ENCODE data around the gene PRAMEF5. TPM values are rescaled to one million over a fixed set of nuclear protein-coding genes. Genes with fewer than 3 reads are reported as not detected.

The PRAMEF5 gene
- total and polyA plus RNA-seq, 10 of the 15 experiments (the other 5 are each of a cell fraction or from before 2014, with no cell fraction given): not detected

Small RNAs within 50 kb of the gene (small RNA-seq; reads per million reads assigned to genes)
- not detected for gene RNU6-771P

Other genes starting within 250 kb of the PRAMEF5 start
Only the 7 nearest of the 16 such genes appear.
- gene HNRNPCL4, start 88.6 kb upstream of the PRAMEF5 start, total RNA-seq (2014; rRNA removed): not detected in 2 replicates
- not detected in 2 replicates for gene HNRNPCL4, start 88.6 kb upstream of the PRAMEF5 start, total RNA-seq (2014; rRNA removed; fragmentation: Illumina TruSeq; extraction: Trizol)
- gene HNRNPCL4, start 88.6 kb upstream of the PRAMEF5 start, total RNA-seq (2021): not detected in 2 replicates
- gene HNRNPCL4, start 88.6 kb upstream of the PRAMEF5 start, polyA plus RNA-seq (2011; rRNA removed): 0.08 TPM in 1 of 2 replicates, not detected in the other
- not detected in 2 replicates for gene HNRNPCL4, start 88.6 kb upstream of the PRAMEF5 start, polyA plus RNA-seq (2014; fragmentation: Illumina TruSeq; extraction: Trizol)
- gene HNRNPCL4, start 88.6 kb upstream of the PRAMEF5 start, polyA plus RNA-seq (2014; fragmentation: Nextera tagmentation; extraction: Ambion mirVana): not detected
- not detected in 2 replicates for gene HNRNPCL4, start 88.6 kb upstream of the PRAMEF5 start, polyA plus RNA-seq (2014; rRNA removed)
- gene HNRNPCL4, start 88.6 kb upstream of the PRAMEF5 start, polyA plus RNA-seq (2016; fragmentation: Nextera tagmentation; extraction: Ambion mirVana): not detected
- gene PRAMEF9, start 82.3 kb upstream of the PRAMEF5 start, total RNA-seq (2014; rRNA removed): not detected in 2 replicates
- gene PRAMEF9, start 82.3 kb upstream of the PRAMEF5 start, total RNA-seq (2014; rRNA removed; fragmentation: Illumina TruSeq; extraction: Trizol): not detected in 2 replicates
- not detected in 2 replicates for gene PRAMEF9, start 82.3 kb upstream of the PRAMEF5 start, total RNA-seq (2021)
- not detected in 2 replicates for gene PRAMEF9, start 82.3 kb upstream of the PRAMEF5 start, polyA plus RNA-seq (2011; rRNA removed)
- gene PRAMEF9, start 82.3 kb upstream of the PRAMEF5 start, polyA plus RNA-seq (2014; fragmentation: Illumina TruSeq; extraction: Trizol): not detected in 2 replicates
- not detected for gene PRAMEF9, start 82.3 kb upstream of the PRAMEF5 start, polyA plus RNA-seq (2014; fragmentation: Nextera tagmentation; extraction: Ambion mirVana)
- not detected in 2 replicates for gene PRAMEF9, start 82.3 kb upstream of the PRAMEF5 start, polyA plus RNA-seq (2014; rRNA removed)
- gene PRAMEF9, start 82.3 kb upstream of the PRAMEF5 start, polyA plus RNA-seq (2016; fragmentation: Nextera tagmentation; extraction: Ambion mirVana): not detected
- not detected in 2 replicates for gene PRAMEF13, start 52.8 kb upstream of the PRAMEF5 start, total RNA-seq (2014; rRNA removed)
- gene PRAMEF13, start 52.8 kb upstream of the PRAMEF5 start, total RNA-seq (2014; rRNA removed; fragmentation: Illumina TruSeq; extraction: Trizol): not detected in 2 replicates
- not detected in 2 replicates for gene PRAMEF13, start 52.8 kb upstream of the PRAMEF5 start, total RNA-seq (2021)
- gene PRAMEF13, start 52.8 kb upstream of the PRAMEF5 start, polyA plus RNA-seq (2011; rRNA removed): not detected in 2 replicates
- gene PRAMEF13, start 52.8 kb upstream of the PRAMEF5 start, polyA plus RNA-seq (2014; fragmentation: Illumina TruSeq; extraction: Trizol): not detected in 2 replicates
- not detected for gene PRAMEF13, start 52.8 kb upstream of the PRAMEF5 start, polyA plus RNA-seq (2014; fragmentation: Nextera tagmentation; extraction: Ambion mirVana)
- not detected in 2 replicates for gene PRAMEF13, start 52.8 kb upstream of the PRAMEF5 start, polyA plus RNA-seq (2014; rRNA removed)
- not detected for gene PRAMEF13, start 52.8 kb upstream of the PRAMEF5 start, polyA plus RNA-seq (2016; fragmentation: Nextera tagmentation; extraction: Ambion mirVana)
- gene PRAMEF18, start 28.0 kb upstream of the PRAMEF5 start, total RNA-seq (2014; rRNA removed): not detected in 2 replicates
- not detected in 2 replicates for gene PRAMEF18, start 28.0 kb upstream of the PRAMEF5 start, total RNA-seq (2014; rRNA removed; fragmentation: Illumina TruSeq; extraction: Trizol)
- gene PRAMEF18, start 28.0 kb upstream of the PRAMEF5 start, total RNA-seq (2021): not detected in 2 replicates
- not detected in 2 replicates for gene PRAMEF18, start 28.0 kb upstream of the PRAMEF5 start, polyA plus RNA-seq (2011; rRNA removed)
- not detected in 2 replicates for gene PRAMEF18, start 28.0 kb upstream of the PRAMEF5 start, polyA plus RNA-seq (2014; fragmentation: Illumina TruSeq; extraction: Trizol)
- gene PRAMEF18, start 28.0 kb upstream of the PRAMEF5 start, polyA plus RNA-seq (2014; fragmentation: Nextera tagmentation; extraction: Ambion mirVana): not detected
- not detected in 2 replicates for gene PRAMEF18, start 28.0 kb upstream of the PRAMEF5 start, polyA plus RNA-seq (2014; rRNA removed)
- gene PRAMEF18, start 28.0 kb upstream of the PRAMEF5 start, polyA plus RNA-seq (2016; fragmentation: Nextera tagmentation; extraction: Ambion mirVana): not detected
- gene PRAMEF8, start 30.9 kb downstream of the PRAMEF5 start, total RNA-seq (2014; rRNA removed): not detected in 2 replicates
- not detected in 2 replicates for gene PRAMEF8, start 30.9 kb downstream of the PRAMEF5 start, total RNA-seq (2014; rRNA removed; fragmentation: Illumina TruSeq; extraction: Trizol)
- not detected in 2 replicates for gene PRAMEF8, start 30.9 kb downstream of the PRAMEF5 start, total RNA-seq (2021)
- not detected in 2 replicates for gene PRAMEF8, start 30.9 kb downstream of the PRAMEF5 start, polyA plus RNA-seq (2011; rRNA removed)
- not detected in 2 replicates for gene PRAMEF8, start 30.9 kb downstream of the PRAMEF5 start, polyA plus RNA-seq (2014; fragmentation: Illumina TruSeq; extraction: Trizol)
- not detected for gene PRAMEF8, start 30.9 kb downstream of the PRAMEF5 start, polyA plus RNA-seq (2014; fragmentation: Nextera tagmentation; extraction: Ambion mirVana)
- not detected in 2 replicates for gene PRAMEF8, start 30.9 kb downstream of the PRAMEF5 start, polyA plus RNA-seq (2014; rRNA removed)
- gene PRAMEF8, start 30.9 kb downstream of the PRAMEF5 start, polyA plus RNA-seq (2016; fragmentation: Nextera tagmentation; extraction: Ambion mirVana): not detected
- gene PRAMEF33, start 49.3 kb downstream of the PRAMEF5 start, total RNA-seq (2014; rRNA removed): not detected in 2 replicates
- not detected in 2 replicates for gene PRAMEF33, start 49.3 kb downstream of the PRAMEF5 start, total RNA-seq (2014; rRNA removed; fragmentation: Illumina TruSeq; extraction: Trizol)
- gene PRAMEF33, start 49.3 kb downstream of the PRAMEF5 start, total RNA-seq (2021): not detected in 2 replicates
- not detected in 2 replicates for gene PRAMEF33, start 49.3 kb downstream of the PRAMEF5 start, polyA plus RNA-seq (2011; rRNA removed)
- gene PRAMEF33, start 49.3 kb downstream of the PRAMEF5 start, polyA plus RNA-seq (2014; fragmentation: Illumina TruSeq; extraction: Trizol): not detected in 2 replicates
- not detected for gene PRAMEF33, start 49.3 kb downstream of the PRAMEF5 start, polyA plus RNA-seq (2014; fragmentation: Nextera tagmentation; extraction: Ambion mirVana)
- gene PRAMEF33, start 49.3 kb downstream of the PRAMEF5 start, polyA plus RNA-seq (2014; rRNA removed): not detected in 2 replicates
- gene PRAMEF33, start 49.3 kb downstream of the PRAMEF5 start, polyA plus RNA-seq (2016; fragmentation: Nextera tagmentation; extraction: Ambion mirVana): not detected
- gene PRAMEF15, start 61.4 kb downstream of the PRAMEF5 start, total RNA-seq (2014; rRNA removed): not detected in 2 replicates
- not detected in 2 replicates for gene PRAMEF15, start 61.4 kb downstream of the PRAMEF5 start, total RNA-seq (2014; rRNA removed; fragmentation: Illumina TruSeq; extraction: Trizol)
- gene PRAMEF15, start 61.4 kb downstream of the PRAMEF5 start, total RNA-seq (2021): not detected in 2 replicates
- not detected in 2 replicates for gene PRAMEF15, start 61.4 kb downstream of the PRAMEF5 start, polyA plus RNA-seq (2011; rRNA removed)
- gene PRAMEF15, start 61.4 kb downstream of the PRAMEF5 start, polyA plus RNA-seq (2014; fragmentation: Illumina TruSeq; extraction: Trizol): not detected in 2 replicates
- gene PRAMEF15, start 61.4 kb downstream of the PRAMEF5 start, polyA plus RNA-seq (2014; fragmentation: Nextera tagmentation; extraction: Ambion mirVana): not detected
- gene PRAMEF15, start 61.4 kb downstream of the PRAMEF5 start, polyA plus RNA-seq (2014; rRNA removed): not detected in 2 replicates
- not detected for gene PRAMEF15, start 61.4 kb downstream of the PRAMEF5 start, polyA plus RNA-seq (2016; fragmentation: Nextera tagmentation; extraction: Ambion mirVana)

Data from GM12878 (cell line).